AG04450 (cell line): ENCODE data around the gene MARK2. TPM values are rescaled to one million over a fixed set of nuclear protein-coding genes. Genes with fewer than 3 reads are reported as not detected.

Experiments
- CTCF ChIA-PET: fragments of 300-600, 350-600 bp; formaldehyde crosslinking; extraction: SDS; loops from one replicate; lab custom pipeline; 2022; ENCODE audit warnings: antibody characterized with exemption, inconsistent platforms; lab: Charles Lee
- POLR2A ChIA-PET: fragments of 350-600 bp; formaldehyde crosslinking; extraction: SDS; loops from one replicate; lab custom pipeline; 2021; ENCODE audit warnings: antibody characterized with exemption, inconsistent platforms; lab: Yijun Ruan, JAX
- DNase-seq: peaks from one replicate; pipeline ENCODE4 v3.0.0-alpha.2; 2011; ENCODE audit warnings: low read depth, low spot score
- H3K27ac ChIP-seq: one replicate; pipeline ENCODE4 v1.5.1; 2012; ENCODE audit warnings: low read depth, low read length, control low read depth
- H3K27me3 ChIP-seq: one replicate; pipeline ENCODE4 v1.6.0; 2012; ENCODE audit warnings: low read length; ENCODE audit not compliant: control insufficient read depth, insufficient read depth
- H3K4me3 ChIP-seq: 2 replicates; pipeline ENCODE4 v1.5.1; 2011; ENCODE audit warnings: mild to moderate bottlenecking, low read depth, low read length, control low read depth
- H3K9me3 ChIP-seq: 2 replicates; pipeline ENCODE4 v1.5.1; 2012; ENCODE audit warnings: low read length; ENCODE audit not compliant: control insufficient read depth, insufficient read depth
- polyA plus RNA-seq: library from polyadenylated mRNA; depleted of rRNA; stranded (reverse); fragments of >200 nt; gene quantifications from 2 replicates; pipeline ENCODE4 v1.2.3, GENCODE V29; 2011
- TF ChIP-seq, protein P1 (sequence below): IDR thresholded peaks from 2 replicates; pipeline ENCODE4 v1.5.1; 2011; ENCODE audit warnings: low read depth, low read length, control low read depth, inconsistent platforms

The MARK2 gene
- polyA plus RNA-seq, 1 experiment, result 16.5 TPM

DNA sequence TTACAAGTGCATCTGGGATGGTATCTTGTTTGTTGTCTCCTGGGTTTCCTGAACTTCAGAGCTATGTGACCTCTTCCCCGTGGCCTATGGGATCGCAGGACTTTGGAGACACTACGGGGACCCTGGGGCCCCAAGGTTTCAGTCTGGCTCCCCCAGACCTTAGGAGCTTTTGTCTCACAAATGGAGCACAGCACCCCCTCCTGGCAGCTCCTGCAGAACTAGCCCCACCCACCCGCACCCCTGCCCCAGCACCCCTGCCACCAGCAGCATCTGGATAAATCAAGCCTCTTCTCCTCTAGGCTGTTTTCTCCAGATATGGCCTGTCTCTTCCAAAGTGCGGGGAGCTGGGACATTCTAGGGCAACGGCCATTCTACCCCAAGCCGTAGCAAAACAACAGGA lies 67.7 kb downstream of the MARK2 start:
- Histone ChIP-seq H3K4me3 (no peak overlapping the region), H3K27ac (no peak overlapping the region), H3K27me3 (no peaks in the 10 kb centered on the region), H3K9me3 (no peaks in the 10 kb centered on the region)
- ChIA-PET POLR2A (interaction anchor here (0.6 kb wide), 1 partner anchor 224 kb away, joined by 5 read pairs; no protein-coding TSS in a partner anchor), CTCF (interaction anchor here (0.6 to 1.9 kb wide), 24 partner anchors 8 to 724 kb away, joined by 3 to 23 read pairs (median 4); partner anchors contain the start of gene MARK2)
- no peak for DNase-seq
- TF ChIP-seq, protein P1, sequence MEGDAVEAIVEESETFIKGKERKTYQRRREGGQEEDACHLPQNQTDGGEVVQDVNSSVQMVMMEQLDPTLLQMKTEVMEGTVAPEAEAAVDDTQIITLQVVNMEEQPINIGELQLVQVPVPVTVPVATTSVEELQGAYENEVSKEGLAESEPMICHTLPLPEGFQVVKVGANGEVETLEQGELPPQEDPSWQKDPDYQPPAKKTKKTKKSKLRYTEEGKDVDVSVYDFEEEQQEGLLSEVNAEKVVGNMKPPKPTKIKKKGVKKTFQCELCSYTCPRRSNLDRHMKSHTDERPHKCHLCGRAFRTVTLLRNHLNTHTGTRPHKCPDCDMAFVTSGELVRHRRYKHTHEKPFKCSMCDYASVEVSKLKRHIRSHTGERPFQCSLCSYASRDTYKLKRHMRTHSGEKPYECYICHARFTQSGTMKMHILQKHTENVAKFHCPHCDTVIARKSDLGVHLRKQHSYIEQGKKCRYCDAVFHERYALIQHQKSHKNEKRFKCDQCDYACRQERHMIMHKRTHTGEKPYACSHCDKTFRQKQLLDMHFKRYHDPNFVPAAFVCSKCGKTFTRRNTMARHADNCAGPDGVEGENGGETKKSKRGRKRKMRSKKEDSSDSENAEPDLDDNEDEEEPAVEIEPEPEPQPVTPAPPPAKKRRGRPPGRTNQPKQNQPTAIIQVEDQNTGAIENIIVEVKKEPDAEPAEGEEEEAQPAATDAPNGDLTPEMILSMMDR, result 0 out of 2 replicates have a peak, but pooled peaks have one; percentile 20

DNA sequence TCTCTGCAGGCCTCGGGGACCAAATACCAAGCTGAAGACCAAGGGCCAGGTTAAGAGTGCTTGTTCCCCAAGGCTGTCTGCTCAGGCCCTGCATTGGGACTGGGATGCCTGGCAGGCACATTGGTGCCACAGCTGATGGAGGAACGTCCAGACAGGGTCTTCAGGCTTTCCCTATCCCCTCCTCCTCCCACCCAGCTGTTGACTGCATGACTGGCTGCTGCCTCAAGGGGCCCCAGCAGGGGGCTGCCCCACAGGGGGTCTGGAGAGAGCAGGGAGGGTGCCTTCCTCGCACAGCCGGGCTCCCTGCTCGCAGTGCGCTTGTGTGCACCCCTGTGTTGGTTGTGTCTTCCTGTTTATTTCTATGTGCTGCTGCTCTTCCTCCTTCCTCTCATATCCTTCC lies 68.2 kb downstream of the MARK2 start:
- Histone ChIP-seq H3K27ac (no peak overlapping the region), H3K9me3 (no peaks in the 10 kb centered on the region), H3K27me3 (no peaks in the 10 kb centered on the region), H3K4me3 (no peak overlapping the region)
- no peak for DNase-seq
- TF ChIP-seq, protein P1, result no peak
- CTCF ChIA-PET, result interaction anchor here (0.6 to 1.9 kb wide), 20 partner anchors 8 to 725 kb away, joined by 3 to 23 read pairs (median 4); partner anchors contain the start of gene MARK2
- POLR2A ChIA-PET, result interaction anchor here (0.6 kb wide), 1 partner anchor 225 kb away, joined by 5 read pairs; no protein-coding TSS in a partner anchor

DNA sequence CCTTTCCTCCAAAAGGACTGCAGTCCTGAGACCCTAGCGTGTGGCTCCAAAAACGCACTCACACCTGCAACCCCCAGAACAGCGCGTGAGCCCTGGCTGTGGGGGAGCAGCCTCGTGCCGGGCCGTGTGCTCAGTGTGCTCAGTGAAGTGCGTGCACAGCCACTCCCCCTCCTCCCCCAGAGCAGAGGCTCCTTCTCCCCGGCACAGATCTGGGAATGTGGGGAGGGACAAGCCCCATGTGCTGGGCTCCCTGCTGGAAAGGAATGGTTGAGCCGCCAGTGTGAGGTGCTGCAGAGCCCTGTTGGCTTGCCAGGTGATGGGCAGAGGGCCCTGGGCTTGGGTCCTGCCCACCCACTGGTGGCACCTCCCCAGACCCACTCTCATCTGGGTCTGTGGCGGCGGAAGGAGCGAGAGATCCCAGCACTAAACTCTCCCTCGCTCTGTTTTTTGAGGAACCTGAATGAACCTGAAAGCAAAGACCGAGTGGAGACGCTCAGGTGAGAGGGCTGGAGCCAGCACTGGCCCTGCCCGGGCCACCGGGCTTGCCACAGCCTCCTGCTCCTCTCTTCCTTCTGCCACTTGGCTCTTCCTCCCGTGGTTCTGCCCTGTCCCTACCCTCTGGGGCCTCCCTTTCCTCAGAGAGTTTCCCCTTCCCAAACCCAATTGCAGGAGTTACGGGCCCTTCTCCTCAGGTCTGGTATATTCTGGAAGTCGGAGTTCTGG lies 69.1 kb downstream of the MARK2 start:
- POLR2A ChIA-PET, result no interaction called here
- CTCF ChIA-PET, result interaction anchor here (1.9 kb wide), 1 partner anchor 70 kb away, joined by 23 read pairs; the partner anchor contains the start of gene MARK2
- DNase-seq, result no peak
- H3K27me3 ChIP-seq, result no peaks in the 10 kb centered on the region
- TF ChIP-seq, protein P1, result no peak
- no peak overlapping the region for H3K27ac ChIP-seq
- H3K9me3 ChIP-seq, result no peaks in the 10 kb centered on the region
- no peak overlapping the region for H3K4me3 ChIP-seq

DNA sequence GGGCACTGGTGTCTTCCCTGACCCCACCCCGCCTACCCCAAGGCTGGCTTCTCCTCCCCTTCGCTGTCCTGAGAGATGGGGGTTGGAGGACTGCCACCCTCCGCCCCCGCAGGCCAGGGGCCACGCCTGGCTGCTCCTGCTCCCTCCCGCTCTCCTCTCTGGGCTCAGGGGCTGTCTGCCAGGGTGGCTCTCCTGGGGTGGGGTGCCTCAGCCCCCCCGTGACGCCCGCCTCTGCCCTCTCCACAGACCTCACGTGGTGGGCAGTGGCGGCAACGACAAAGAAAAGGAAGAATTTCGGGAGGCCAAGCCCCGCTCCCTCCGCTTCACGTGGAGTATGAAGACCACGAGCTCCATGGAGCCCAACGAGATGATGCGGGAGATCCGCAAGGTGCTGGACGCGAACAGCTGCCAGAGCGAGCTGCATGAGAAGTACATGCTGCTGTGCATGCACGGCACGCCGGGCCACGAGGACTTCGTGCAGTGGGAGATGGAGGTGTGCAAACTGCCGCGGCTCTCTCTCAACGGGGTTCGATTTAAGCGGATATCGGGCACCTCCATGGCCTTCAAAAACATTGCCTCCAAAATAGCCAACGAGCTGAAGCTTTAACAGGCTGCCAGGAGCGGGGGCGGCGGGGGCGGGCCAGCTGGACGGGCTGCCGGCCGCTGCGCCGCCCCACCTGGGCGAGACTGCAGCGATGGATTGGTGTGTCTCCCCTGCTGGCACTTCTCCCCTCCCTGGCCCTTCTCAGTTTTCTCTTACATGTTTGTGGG lies 69.9 kb downstream of the MARK2 start:
- no peak for DNase-seq
- Histone ChIP-seq H3K27ac (no peak overlapping the region), H3K9me3 (no peaks in the 10 kb centered on the region), H3K27me3 (no peaks in the 10 kb centered on the region), H3K4me3 (no peak overlapping the region)
- ChIA-PET CTCF (interaction anchor here (0.6 kb wide), 1 partner anchor 295 kb away, joined by 4 read pairs; no protein-coding TSS in a partner anchor), POLR2A (no interaction called here)
- TF ChIP-seq, protein P1, result no peak
